LNCaP clone FGC (cell line): ENCODE measurements around the gene ATXN7L1.

Source experiments
- DNase-seq: peaks from one replicate; pipeline ENCODE4 v3.0.0-alpha.2; 2011; ENCODE audit warnings: low read depth
- H3K4me3 ChIP-seq: 2 replicates; pipeline ENCODE4 v1.5.1; 2011; ENCODE audit warnings: mild to moderate bottlenecking, low read depth, low read length, control low read depth
- TF ChIP-seq, protein P1 (sequence below): IDR thresholded peaks from 2 replicates; pipeline ENCODE4 v1.5.1; 2012; ENCODE audit warnings: mild to moderate bottlenecking; ENCODE audit not compliant: control insufficient read depth, insufficient read depth; ENCODE audit errors: extremely low read depth

ATXN7L1 gene

DNA sequence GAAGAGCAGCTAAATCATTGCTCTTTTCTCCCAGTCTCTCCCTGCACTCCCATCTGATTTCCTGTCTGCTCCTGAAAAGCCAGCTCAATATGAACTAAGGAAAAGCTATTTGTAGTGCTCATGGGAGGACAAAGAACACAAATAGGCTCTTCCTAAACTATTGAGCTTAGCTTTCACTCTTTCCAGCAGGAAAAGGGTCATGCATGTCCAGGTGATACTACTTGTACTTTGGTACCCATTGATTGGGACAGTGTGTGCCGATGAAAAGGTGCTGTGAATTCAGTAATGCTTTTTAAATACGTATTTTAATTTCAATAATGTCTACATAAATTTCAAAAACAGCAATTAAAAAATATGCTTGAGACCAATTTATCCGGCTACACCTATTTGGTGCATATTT is 37.5 kb upstream of the ATXN7L1 start:
- no peak overlapping the region for H3K4me3 ChIP-seq
- TF ChIP-seq, protein P1, sequence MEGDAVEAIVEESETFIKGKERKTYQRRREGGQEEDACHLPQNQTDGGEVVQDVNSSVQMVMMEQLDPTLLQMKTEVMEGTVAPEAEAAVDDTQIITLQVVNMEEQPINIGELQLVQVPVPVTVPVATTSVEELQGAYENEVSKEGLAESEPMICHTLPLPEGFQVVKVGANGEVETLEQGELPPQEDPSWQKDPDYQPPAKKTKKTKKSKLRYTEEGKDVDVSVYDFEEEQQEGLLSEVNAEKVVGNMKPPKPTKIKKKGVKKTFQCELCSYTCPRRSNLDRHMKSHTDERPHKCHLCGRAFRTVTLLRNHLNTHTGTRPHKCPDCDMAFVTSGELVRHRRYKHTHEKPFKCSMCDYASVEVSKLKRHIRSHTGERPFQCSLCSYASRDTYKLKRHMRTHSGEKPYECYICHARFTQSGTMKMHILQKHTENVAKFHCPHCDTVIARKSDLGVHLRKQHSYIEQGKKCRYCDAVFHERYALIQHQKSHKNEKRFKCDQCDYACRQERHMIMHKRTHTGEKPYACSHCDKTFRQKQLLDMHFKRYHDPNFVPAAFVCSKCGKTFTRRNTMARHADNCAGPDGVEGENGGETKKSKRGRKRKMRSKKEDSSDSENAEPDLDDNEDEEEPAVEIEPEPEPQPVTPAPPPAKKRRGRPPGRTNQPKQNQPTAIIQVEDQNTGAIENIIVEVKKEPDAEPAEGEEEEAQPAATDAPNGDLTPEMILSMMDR = no peak
- DNase-seq = no peak

DNA sequence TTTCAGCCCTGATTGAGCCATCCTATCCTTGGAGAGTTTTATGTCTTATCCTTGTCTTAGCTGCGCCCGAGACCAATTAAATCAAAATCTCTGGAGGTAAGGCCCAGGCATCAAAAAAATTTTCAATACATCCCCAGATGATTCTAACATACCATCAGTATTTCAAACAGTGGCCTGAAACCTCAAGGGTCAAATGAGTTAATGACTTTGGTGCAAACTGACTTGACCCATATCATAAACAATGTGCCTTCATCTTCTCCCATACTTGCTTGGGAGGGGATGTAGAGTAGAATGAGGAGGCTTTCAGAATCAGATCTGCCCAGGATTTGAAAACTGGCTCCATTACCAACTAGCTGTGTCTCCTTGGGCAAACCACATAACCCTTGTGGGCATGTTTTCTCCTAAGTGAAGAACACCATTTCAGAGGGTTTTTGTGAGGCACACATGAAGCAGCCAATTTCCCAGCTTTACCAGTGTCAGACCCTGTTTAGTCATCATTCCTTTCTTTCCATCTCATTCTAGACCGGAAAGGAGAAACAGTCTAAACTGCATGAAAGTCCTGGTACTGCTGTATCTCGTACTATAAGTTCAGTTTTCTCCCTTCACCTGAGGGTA is 35.7 kb upstream of the ATXN7L1 start:
- TF ChIP-seq, protein P1 = no peak
- no peak overlapping the region for H3K4me3 ChIP-seq
- no peak for DNase-seq

- no peak for DNase-seq
- TF ChIP-seq, protein P1 = no peak
- H3K4me3 ChIP-seq = no peak overlapping the region
These were observed 33.8 kb upstream of the ATXN7L1 start for GRCh38 chr7:105910172-105910571.

DNA sequence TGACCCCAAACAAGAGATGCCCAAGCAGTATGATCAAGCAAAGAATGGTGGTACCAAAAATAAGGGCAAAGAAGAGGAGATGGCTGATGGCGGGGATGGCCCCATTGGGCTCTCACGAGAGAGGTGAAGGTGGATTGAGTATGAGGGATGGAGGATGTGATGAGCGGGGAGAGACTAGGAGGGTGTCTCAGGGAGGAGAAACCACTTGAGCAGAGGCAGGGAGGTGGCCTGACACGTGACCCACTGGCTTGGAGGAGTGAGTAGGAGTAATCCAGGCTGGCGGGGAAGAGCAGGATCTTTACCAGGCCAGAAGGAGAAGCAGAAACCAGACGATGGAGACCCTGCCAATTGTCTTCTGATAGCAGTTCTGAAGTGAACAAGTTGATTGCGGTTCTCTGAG is 33.3 kb upstream of the ATXN7L1 start:
- TF ChIP-seq, protein P1 = no peak
- no peak overlapping the region for H3K4me3 ChIP-seq
- DNase-seq = no peak

- DNase-seq = no peak
- no peak overlapping the region for H3K4me3 ChIP-seq
- TF ChIP-seq, protein P1 = no peak
These were observed 30.9 kb upstream of the ATXN7L1 start for GRCh38 chr7:105907129-105907846.

GRCh38 chr7:105906695-105907094 is 30.3 kb upstream of the ATXN7L1 start:
- DNase-seq = peak; percentile 13
- TF ChIP-seq, protein P1 = no peak
- no peak overlapping the region for H3K4me3 ChIP-seq
